NCI-H2081 (cell line): Measurements from ENCODE around the gene UBR2.
"Not testable (repeated sequence)": the region's sequence is repeated elsewhere in the genome, so short reads cannot be mapped to it uniquely, and the experiment has no call there.

Source experiments
- DNase-seq, 2 experiments: peaks; one replicate each; lab custom pipeline; 2025; lab: John Stamatoyannopoulos, UW

UBR2 gene

GRCh38 chr6:42618686-42619085 lies 54.9 kb downstream of the UBR2 start:
- DNase-seq, result no peak

- DNase-seq, result no peak
These were observed 56.1 kb downstream of the UBR2 start for GRCh38 chr6:42619963-42620362.

- DNase-seq, result no peak
These were observed 60.8 kb downstream of the UBR2 start for GRCh38 chr6:42624601-42625000.

- DNase-seq, result no peak
These were observed 63.2 kb downstream of the UBR2 start for GRCh38 chr6:42627044-42627443.

- no peak for DNase-seq
These were observed 63.8 kb downstream of the UBR2 start for GRCh38 chr6:42627674-42628073.

- DNase-seq, result no peak
These were observed 64.8 kb downstream of the UBR2 start for GRCh38 chr6:42628604-42629003.

- no peak for DNase-seq
These were observed 66.0 kb downstream of the UBR2 start for GRCh38 chr6:42629845-42630244.

GRCh38 chr6:42637681-42638080 lies 73.9 kb downstream of the UBR2 start:
- DNase-seq, result no peak

- DNase-seq, result no peak
These were observed 79.0 kb downstream of the UBR2 start for GRCh38 chr6:42642794-42643193.

GRCh38 chr6:42644211-42644610 lies 80.4 kb downstream of the UBR2 start:
- no peak for DNase-seq

GRCh38 chr6:42652024-42652746 lies 88.4 kb downstream of the UBR2 start:
- DNase-seq, result no peak

- DNase-seq, result no peak
These were observed 90.0 kb downstream of the UBR2 start for GRCh38 chr6:42653851-42654250.

- no peak for DNase-seq
These were observed 96.0 kb downstream of the UBR2 start for GRCh38 chr6:42659806-42660205.

- DNase-seq, result peak; percentile 71 to 73
These were observed 97.8 kb downstream of the UBR2 start for GRCh38 chr6:42661540-42662153.

- DNase-seq, result no peak
These were observed 100.9 kb downstream of the UBR2 start for GRCh38 chr6:42664718-42665117.

- not testable (repeated sequence) for DNase-seq
These were observed 110.5 kb downstream of the UBR2 start for GRCh38 chr6:42674368-42674767.

GRCh38 chr6:42674780-42675179 lies 111.0 kb downstream of the UBR2 start:
- no peak for DNase-seq

- DNase-seq, result no peak
These were observed 115.5 kb downstream of the UBR2 start for GRCh38 chr6:42679358-42679757.

- DNase-seq, result no peak
These were observed 124.5 kb downstream of the UBR2 start for GRCh38 chr6:42688281-42688680.

- no peak for DNase-seq
These were observed 125.5 kb downstream of the UBR2 start for GRCh38 chr6:42689371-42689770.

- no peak for DNase-seq
These were observed 126.4 kb downstream of the UBR2 start for GRCh38 chr6:42690151-42690702.

- DNase-seq, result no peak
These were observed 127.0 kb downstream of the UBR2 start for GRCh38 chr6:42690872-42691271.

- DNase-seq, result no peak
These were observed 128.5 kb downstream of the UBR2 start for GRCh38 chr6:42692137-42692911.
